Epidermal melanocyte (primary cell): ENCODE data around the gene ADSL.
"Not testable (repeated sequence)": the region's sequence is repeated elsewhere in the genome, so short reads cannot be mapped to it uniquely, and the experiment has no call there.

Experiments used
- DNase-seq: peaks from one replicate; pipeline ENCODE4 v3.0.0; 2011; ENCODE audit warnings: low spot score; ENCODE audit not compliant: insufficient read length

Gene ADSL

GRCh38 chr22:40367342-40367741 is 21.0 kb downstream of the ADSL start:
- no peak for DNase-seq

- no peak for DNase-seq
Observed at GRCh38 chr22:40368016-40368415, 21.7 kb downstream of the ADSL start.

GRCh38 chr22:40368836-40369235 is 22.5 kb downstream of the ADSL start:
- no peak for DNase-seq

GRCh38 chr22:40374567-40374966 is 28.3 kb downstream of the ADSL start:
- no peak for DNase-seq

- DNase-seq = no peak
Observed at GRCh38 chr22:40376149-40376548, 29.8 kb downstream of the ADSL start.

GRCh38 chr22:40377931-40378330 is 31.6 kb downstream of the ADSL start:
- no peak for DNase-seq

- DNase-seq = not testable (repeated sequence)
Observed at GRCh38 chr22:40378448-40378847, 32.1 kb downstream of the ADSL start.

GRCh38 chr22:40381461-40381860 is 35.2 kb downstream of the ADSL start:
- no peak for DNase-seq

- DNase-seq = no peak
Observed at GRCh38 chr22:40383905-40384304, 37.6 kb downstream of the ADSL start.

- DNase-seq = no peak
Observed at GRCh38 chr22:40385036-40385782, 38.9 kb downstream of the ADSL start.

- no peak for DNase-seq
Observed at GRCh38 chr22:40387746-40388145, 41.4 kb downstream of the ADSL start.

- no peak for DNase-seq
Observed at GRCh38 chr22:40388231-40388630, 41.9 kb downstream of the ADSL start.

- no peak for DNase-seq
Observed at GRCh38 chr22:40391417-40391816, 45.1 kb downstream of the ADSL start.

- no peak for DNase-seq
Observed at GRCh38 chr22:40392618-40393017, 46.3 kb downstream of the ADSL start.

- no peak for DNase-seq
Observed at GRCh38 chr22:40394607-40395006, 48.3 kb downstream of the ADSL start.

GRCh38 chr22:40395607-40396006 is 49.3 kb downstream of the ADSL start:
- no peak for DNase-seq

- DNase-seq = no peak
Observed at GRCh38 chr22:40396882-40397281, 50.6 kb downstream of the ADSL start.

GRCh38 chr22:40397396-40397795 is 51.1 kb downstream of the ADSL start:
- no peak for DNase-seq

GRCh38 chr22:40399621-40400020 is 53.3 kb downstream of the ADSL start:
- DNase-seq = no peak

GRCh38 chr22:40400159-40400558 is 53.9 kb downstream of the ADSL start:
- no peak for DNase-seq

GRCh38 chr22:40401532-40401931 is 55.2 kb downstream of the ADSL start:
- no peak for DNase-seq

GRCh38 chr22:40401981-40402406 is 55.7 kb downstream of the ADSL start:
- DNase-seq = no peak

- DNase-seq = no peak
Observed at GRCh38 chr22:40403141-40403540, 56.8 kb downstream of the ADSL start.

- no peak for DNase-seq
Observed at GRCh38 chr22:40403651-40404050, 57.4 kb downstream of the ADSL start.
